RWPE2 (cell line): ENCODE data around the gene GBP5.
A peak's percentile ranks its signal among the peaks of the same experiment; 100 is the strongest.
"Not testable (repeated sequence)": the region's sequence is repeated elsewhere in the genome, so short reads cannot be mapped to it uniquely, and the experiment has no call there.

ENCODE experiments used
- ATAC-seq: fragments of 200-7000 bp; cut with Tn5 transposase; 3 replicates; pipeline ENCODE4 v1.9.1; 2021; ENCODE audit warnings: low read depth
- DNase-seq: peaks from one replicate; pipeline ENCODE4 v3.0.0-alpha.2; 2020; ENCODE audit warnings: low spot score
- H3K27ac ChIP-seq: fragments of 450-650 bp; 2 replicates; pipeline ENCODE4 v1.5.1; 2017; ENCODE audit warnings: mild to moderate bottlenecking; ENCODE audit not compliant: poor library complexity, severe bottlenecking
- H3K27me3 ChIP-seq: fragments of 250-450 bp; sonication (Bioruptor Pico); 2 replicates; pipeline ENCODE4 v1.5.1; 2021; ENCODE audit warnings: mild to moderate bottlenecking, moderate library complexity; ENCODE audit not compliant: insufficient read depth, poor library complexity, severe bottlenecking
- H3K36me3 ChIP-seq: fragments of 250-450 bp; sonication (Bioruptor Pico); 2 replicates; pipeline ENCODE4 v1.5.1; 2020; ENCODE audit warnings: low read depth, mild to moderate bottlenecking, moderate library complexity
- H3K4me1 ChIP-seq: fragments of 250-450 bp; sonication (Bioruptor Pico); 2 replicates; pipeline ENCODE4 v1.5.1; 2021; ENCODE audit warnings: mild to moderate bottlenecking, moderate library complexity; ENCODE audit not compliant: insufficient read depth, poor library complexity, severe bottlenecking
- H3K4me3 ChIP-seq: fragments of 250-450 bp; sonication (Bioruptor Pico); 2 replicates; pipeline ENCODE4 v1.5.1; 2021; ENCODE audit warnings: mild to moderate bottlenecking, moderate library complexity; ENCODE audit not compliant: severe bottlenecking
- H3K9me3 ChIP-seq: fragments of 250-450 bp; sonication (Bioruptor Pico); 2 replicates; pipeline ENCODE4 v1.5.1; 2021; ENCODE audit warnings: mild to moderate bottlenecking, moderate library complexity; ENCODE audit not compliant: severe bottlenecking
- TF ChIP-seq, protein P1 (sequence below): fragments of 450-650 bp; IDR thresholded peaks from one replicate; pipeline ENCODE4 v1.5.1; 2017; ENCODE audit warnings: mild to moderate bottlenecking, moderate library complexity; ENCODE audit not compliant: poor library complexity, severe bottlenecking

The GBP5 gene, protein sequence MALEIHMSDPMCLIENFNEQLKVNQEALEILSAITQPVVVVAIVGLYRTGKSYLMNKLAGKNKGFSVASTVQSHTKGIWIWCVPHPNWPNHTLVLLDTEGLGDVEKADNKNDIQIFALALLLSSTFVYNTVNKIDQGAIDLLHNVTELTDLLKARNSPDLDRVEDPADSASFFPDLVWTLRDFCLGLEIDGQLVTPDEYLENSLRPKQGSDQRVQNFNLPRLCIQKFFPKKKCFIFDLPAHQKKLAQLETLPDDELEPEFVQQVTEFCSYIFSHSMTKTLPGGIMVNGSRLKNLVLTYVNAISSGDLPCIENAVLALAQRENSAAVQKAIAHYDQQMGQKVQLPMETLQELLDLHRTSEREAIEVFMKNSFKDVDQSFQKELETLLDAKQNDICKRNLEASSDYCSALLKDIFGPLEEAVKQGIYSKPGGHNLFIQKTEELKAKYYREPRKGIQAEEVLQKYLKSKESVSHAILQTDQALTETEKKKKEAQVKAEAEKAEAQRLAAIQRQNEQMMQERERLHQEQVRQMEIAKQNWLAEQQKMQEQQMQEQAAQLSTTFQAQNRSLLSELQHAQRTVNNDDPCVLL

DNA sequence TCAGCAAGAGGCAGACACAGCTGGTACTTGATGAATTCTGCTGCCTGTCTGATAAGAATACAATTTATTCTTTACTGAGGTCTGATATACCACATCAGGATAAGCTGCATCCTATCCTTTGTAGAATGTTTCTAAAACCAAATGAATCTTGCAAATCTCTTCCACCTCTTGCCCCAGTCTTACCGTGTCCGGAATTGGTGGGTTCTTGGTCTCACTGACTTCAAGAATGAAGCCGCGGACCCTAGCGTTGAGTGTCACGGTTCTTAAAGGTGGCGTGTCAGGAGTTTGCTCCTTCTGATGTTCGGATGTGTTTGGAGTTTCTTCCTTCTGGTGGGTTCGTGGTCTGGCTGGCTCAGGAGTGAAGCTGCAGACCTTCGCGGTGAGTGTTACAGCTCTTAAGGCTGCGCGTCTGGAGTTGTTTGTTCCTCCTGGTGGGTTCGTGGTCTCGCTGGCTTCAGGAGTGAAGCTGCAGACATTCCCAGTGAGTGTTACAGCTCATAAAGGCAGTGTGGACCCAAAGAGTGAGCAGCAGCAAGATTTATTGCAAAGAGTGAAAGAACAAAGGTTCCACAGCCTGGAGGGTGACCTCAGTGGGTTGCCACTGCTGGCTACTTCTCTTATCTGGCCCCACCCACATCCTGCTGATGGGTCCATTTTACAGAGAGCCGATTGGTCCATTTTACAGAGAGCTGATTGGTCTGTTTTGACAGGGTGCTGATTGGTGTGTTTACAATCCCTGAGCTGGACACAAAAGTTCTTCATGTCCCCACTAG lies at the start of gene GBP5:
GBP5 (minus strand) TSS at position 592 of the 773 bp plus-strand sequence. CDS start 3,305 bp downstream, outside the sequence.
- not testable (repeated sequence) for DNase-seq, H3K27me3 ChIP-seq, H3K9me3 ChIP-seq, H3K36me3 ChIP-seq, H3K4me3 ChIP-seq
- Histone ChIP-seq H3K4me1 (peaks cover 24% of the 10 kb centered on the region), H3K27ac (peak within 1 kb of the TSS; percentile 71)
- ATAC-seq: peak; percentile 6; the same call in 2 of the 3 replicates

DNA sequence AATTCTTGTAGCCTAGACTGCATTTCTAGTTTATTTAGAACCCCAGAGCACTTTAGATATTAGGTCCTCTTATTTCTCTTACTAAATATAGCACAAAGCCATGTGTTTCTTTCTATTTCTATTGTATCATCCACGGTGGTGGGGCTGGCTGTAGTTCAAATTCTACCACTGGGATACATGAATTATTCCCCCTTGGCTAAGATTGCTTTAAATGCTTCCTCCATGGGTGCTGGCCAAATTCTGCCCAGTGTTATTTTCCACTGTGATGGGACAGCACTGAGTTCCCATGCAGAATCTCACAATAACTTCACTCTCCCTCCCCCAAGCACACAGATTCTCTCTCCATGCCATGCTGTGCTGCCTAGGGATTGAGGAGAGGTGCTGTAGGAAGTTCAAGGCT lies 49.7 kb upstream of the GBP5 start:
- Histone ChIP-seq H3K4me3 (no peak overlapping the region), H3K4me1 (no peaks in the 10 kb centered on the region), H3K27ac (no peak overlapping the region), H3K9me3 (no peaks in the 10 kb centered on the region), H3K27me3 (no peaks in the 10 kb centered on the region), H3K36me3 (no peaks in the 10 kb centered on the region)
- TF ChIP-seq, protein P1, sequence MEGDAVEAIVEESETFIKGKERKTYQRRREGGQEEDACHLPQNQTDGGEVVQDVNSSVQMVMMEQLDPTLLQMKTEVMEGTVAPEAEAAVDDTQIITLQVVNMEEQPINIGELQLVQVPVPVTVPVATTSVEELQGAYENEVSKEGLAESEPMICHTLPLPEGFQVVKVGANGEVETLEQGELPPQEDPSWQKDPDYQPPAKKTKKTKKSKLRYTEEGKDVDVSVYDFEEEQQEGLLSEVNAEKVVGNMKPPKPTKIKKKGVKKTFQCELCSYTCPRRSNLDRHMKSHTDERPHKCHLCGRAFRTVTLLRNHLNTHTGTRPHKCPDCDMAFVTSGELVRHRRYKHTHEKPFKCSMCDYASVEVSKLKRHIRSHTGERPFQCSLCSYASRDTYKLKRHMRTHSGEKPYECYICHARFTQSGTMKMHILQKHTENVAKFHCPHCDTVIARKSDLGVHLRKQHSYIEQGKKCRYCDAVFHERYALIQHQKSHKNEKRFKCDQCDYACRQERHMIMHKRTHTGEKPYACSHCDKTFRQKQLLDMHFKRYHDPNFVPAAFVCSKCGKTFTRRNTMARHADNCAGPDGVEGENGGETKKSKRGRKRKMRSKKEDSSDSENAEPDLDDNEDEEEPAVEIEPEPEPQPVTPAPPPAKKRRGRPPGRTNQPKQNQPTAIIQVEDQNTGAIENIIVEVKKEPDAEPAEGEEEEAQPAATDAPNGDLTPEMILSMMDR: no peak
- no peak for DNase-seq
- no peak for ATAC-seq

DNA sequence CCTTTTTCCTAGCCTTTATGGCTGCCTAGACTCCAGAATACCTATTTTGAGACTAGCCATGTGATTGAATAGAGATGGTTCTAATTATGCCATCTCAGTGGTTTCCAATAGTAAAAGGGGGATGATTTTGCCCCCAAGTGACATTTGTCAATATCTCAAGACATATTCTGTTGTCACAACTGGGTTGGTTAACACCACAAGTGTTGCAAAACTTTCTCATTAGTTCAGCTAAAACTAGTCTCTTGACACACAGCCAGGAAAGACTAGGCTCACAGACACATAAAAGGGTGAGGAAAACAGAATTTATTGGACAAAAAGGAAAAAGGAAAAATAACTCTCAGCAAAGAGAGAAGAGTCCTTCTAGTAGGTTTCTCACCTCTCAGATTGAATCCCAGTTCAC lies 39.9 kb upstream of the GBP5 start:
- Histone ChIP-seq H3K9me3 (no peaks in the 10 kb centered on the region), H3K36me3 (no peaks in the 10 kb centered on the region), H3K27ac (no peak overlapping the region), H3K4me1 (peaks cover 25% of the 10 kb centered on the region), H3K4me3 (no peak overlapping the region), H3K27me3 (no peaks in the 10 kb centered on the region)
- DNase-seq (no peak), ATAC-seq (no peak)
- TF ChIP-seq, protein P1: no peak

DNA sequence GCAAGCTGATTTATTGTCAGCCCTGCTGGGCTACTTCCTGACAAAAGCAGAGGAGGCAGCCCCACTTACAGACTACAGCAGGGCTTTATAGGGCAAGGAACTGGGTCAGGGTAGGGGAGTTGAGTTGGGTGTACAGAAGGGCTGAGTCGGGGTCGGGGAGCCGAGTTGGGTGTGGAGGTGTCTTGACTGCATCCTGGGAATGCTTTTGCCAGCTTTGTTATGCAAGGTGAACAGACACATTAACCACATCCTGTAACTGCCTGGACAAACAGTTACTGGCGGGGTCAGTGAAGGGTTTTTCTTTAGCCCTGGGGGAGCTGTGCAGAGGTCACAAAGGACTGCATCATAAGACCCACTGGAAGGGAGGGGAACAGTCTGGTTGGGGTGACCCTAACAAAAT lies 39.1 kb upstream of the GBP5 start:
- Histone ChIP-seq H3K27ac (peak overlapping the region; percentile 51), H3K9me3 (no peaks in the 10 kb centered on the region), H3K4me1 (peaks cover 26% of the 10 kb centered on the region), H3K36me3 (no peaks in the 10 kb centered on the region), H3K4me3 (no peak overlapping the region), H3K27me3 (no peaks in the 10 kb centered on the region)
- DNase-seq (no peak), ATAC-seq (peak; percentile 83)
- TF ChIP-seq, protein P1: no peak

DNA sequence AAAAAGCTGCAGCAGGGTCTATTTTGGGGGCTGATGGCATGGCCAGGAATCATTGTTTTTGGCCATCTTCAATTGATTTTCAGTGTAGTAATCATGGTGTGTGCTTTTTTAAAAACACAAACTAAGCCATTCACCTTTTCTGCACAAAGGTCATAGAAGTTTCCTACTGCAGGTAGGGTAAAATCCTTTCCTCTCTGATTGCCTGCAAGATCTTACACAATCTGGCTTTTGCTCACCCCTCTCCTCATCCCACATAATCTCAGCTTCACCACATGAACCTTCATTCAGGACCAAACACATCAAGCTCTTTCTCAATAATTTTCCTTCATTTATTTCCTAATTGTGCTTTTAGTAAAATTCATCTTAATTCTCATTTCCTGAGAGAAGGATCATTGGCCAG lies 38.3 kb upstream of the GBP5 start:
- peak overlapping the region; percentile 51 for H3K27ac ChIP-seq
- H3K4me3 ChIP-seq: no peak overlapping the region
- TF ChIP-seq, protein P1: no peak
- ATAC-seq (peak; percentile 40; the same call in 2 of the 3 replicates), DNase-seq (no peak)
- no peaks in the 10 kb centered on the region for H3K9me3 ChIP-seq
- H3K36me3 ChIP-seq: no peaks in the 10 kb centered on the region
- H3K4me1 ChIP-seq: peaks cover 33% of the 10 kb centered on the region
- H3K27me3 ChIP-seq: no peaks in the 10 kb centered on the region
